Transverse colon (tissue), 4 donors: Measurements from ENCODE around the gene SKAP2. TPM values are rescaled to one million over a fixed set of nuclear protein-coding genes. Genes with fewer than 3 reads are reported as not detected.

Experiments
- DNase-seq: peaks from one replicate; pipeline ENCODE4 v3.0.0-alpha.2; 2019
- H3K27ac ChIP-seq, 4 donors: fragments of 200-600 bp; sonication (generic); 2 replicates each; pipeline ENCODE4 v1.5.1; 2016 to 2018; ENCODE audit warnings: inconsistent platforms in 4 of 4
- H3K27me3 ChIP-seq: fragments of 200-600 bp; sonication (generic); 2 replicates; pipeline ENCODE4 v1.5.1; 2017; ENCODE audit warnings: inconsistent platforms
- H3K36me3 ChIP-seq, 4 donors: fragments of 200-600 bp; sonication (generic); 2 replicates each; pipeline ENCODE4 v1.5.1; 2017 to 2019; ENCODE audit warnings: inconsistent platforms in 4 of 4
- H3K4me1 ChIP-seq, 4 donors: fragments of 200-600 bp; sonication (generic); 2 replicates each; pipeline ENCODE4 v1.5.1; 2017 to 2020; ENCODE audit warnings: inconsistent platforms in 4 of 4
- H3K4me3 ChIP-seq, 4 donors: fragments of 200-600 bp; sonication (generic); 1 replicate in 1 of 4; 2 replicates in 3 of 4; pipeline versions ENCODE4 v1.5.1 to v1.6.1; 2017 to 2019; ENCODE audit warnings: inconsistent platforms in 4 of 4
- H3K9me3 ChIP-seq, 2 donors: fragments of 200-600 bp; sonication (generic); 2 replicates each; pipeline ENCODE4 v1.5.1; 2017 to 2019; ENCODE audit warnings: inconsistent platforms in 2 of 2
- CTCF ChIP-seq, 5 experiments: fragments of 200-600 bp in 3 of 5; fragments of 450-650 bp in 2 of 5; sonication (generic) in 3 of 5; IDR thresholded peaks; 1 replicate in 2 of 5; 2 replicates in 3 of 5; pipeline ENCODE4 v1.5.1; 2016 to 2017; ENCODE audit warnings: antibody characterized with exemption in 5 of 5, inconsistent platforms in 3 of 5, mild to moderate bottlenecking in 2 of 5, moderate library complexity in 1 of 5
- EP300 ChIP-seq: sonication (generic); formaldehyde crosslinking; IDR thresholded peaks from one replicate; pipeline ENCODE4 v1.6.1; 2017; ENCODE audit warnings: antibody characterized with exemption, low read depth
- POLR2A ChIP-seq: fragments of 450-650 bp; IDR thresholded peaks from one replicate; pipeline ENCODE4 v1.6.1; 2016; ENCODE audit warnings: antibody characterized with exemption, mild to moderate bottlenecking, moderate library complexity
- POLR2AphosphoS5 ChIP-seq, 3 donors: sonication (generic); formaldehyde crosslinking; IDR thresholded peaks; one replicate each; pipeline ENCODE4 v1.6.1; 2016; ENCODE audit warnings: antibody characterized with exemption in 3 of 3
- WGBS, 2 donors: methylation state at CpG; one replicate each; pipeline ENCODE4 v1.1.5; 2018; ENCODE audit warnings: low coverage in 1 of 2; 5-methylcytosine and 5-hydroxymethylcytosine counted together
- in situ Hi-C, 4 donors: fragments of 200-750 bp; cut with MboI; loops; one replicate each; pipeline versions ENCODE4 v1.15.0 to v1.15.1; 2017; ENCODE audit warnings: low sequenced_read_pairs in 3 of 4, low pct_ligation_motif_present in 1 of 4, low pct_unique_long_range_greater_than_20kb in 1 of 4
- intact Hi-C: fragments of 100-400 bp; cut with DNase I; formaldehyde crosslinking; loops from one replicate; pipeline ENCODE4 v1.15.1; 2023; ENCODE audit warnings: low total_unique reads
- total RNA-seq, 4 donors: library from RNA; depleted of rRNA; stranded (reverse); fragments of >200 nt; gene quantifications; one replicate each; pipeline ENCODE4 v1.1.0, GENCODE V29; 2016

The SKAP2 gene
- total RNA-seq, 4 donors from 2014 or later: 2.6 to 35.2 (median 23.8) TPM

GRCh38 chr7:26626156-26626555 is 238.2 kb downstream of the SKAP2 start:
- 85 to 91% methylated on average over 4 to 8 of the region's 8 CpGs for WGBS, 2 donors
- H3K9me3 ChIP-seq: no peaks in the 10 kb centered on the region
- TF ChIP-seq CTCF (IDR thresholded peaks at IDR 0.05): no peak
- no peak for TF ChIP-seq EP300
- TF ChIP-seq POLR2A: no peak
- no peak for TF ChIP-seq POLR2AphosphoS5 (IDR thresholded peaks at IDR 0.05)
- no peaks in the 10 kb centered on the region for H3K4me1 ChIP-seq
- H3K36me3 ChIP-seq: no peaks in the 10 kb centered on the region
- no peak overlapping the region for H3K27ac ChIP-seq
- in situ Hi-C loops (no loop called here), intact Hi-C loops (no loop called here)
- DNase-seq: no peak
- H3K4me3 ChIP-seq: no peak overlapping the region
- H3K27me3 ChIP-seq: no peaks in the 10 kb centered on the region

DNA sequence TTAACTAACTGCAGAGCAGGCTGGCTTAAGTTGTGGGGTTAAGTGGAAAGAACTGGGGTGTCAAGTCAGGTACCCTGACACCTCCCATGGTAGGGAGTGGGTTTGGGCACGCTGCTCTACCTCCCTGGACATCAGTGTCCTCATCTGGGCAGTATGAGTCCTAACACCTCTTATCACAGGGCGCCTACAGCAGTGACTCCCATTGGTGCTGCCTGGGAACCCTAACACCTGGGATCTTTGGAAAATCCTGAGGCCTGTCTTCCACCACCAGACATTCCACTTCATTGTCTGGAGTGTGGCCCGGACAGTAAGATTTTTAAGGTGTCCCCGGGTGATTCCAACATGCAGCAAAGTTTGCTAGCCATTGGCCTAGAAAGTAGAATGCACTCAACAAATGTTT is 239.1 kb downstream of the SKAP2 start:
- Histone ChIP-seq H3K36me3 (no peaks in the 10 kb centered on the region), H3K9me3 (no peaks in the 10 kb centered on the region), H3K4me1 (no peaks in the 10 kb centered on the region), H3K27ac (no peak overlapping the region), H3K27me3 (no peaks in the 10 kb centered on the region), H3K4me3 (no peak overlapping the region)
- intact Hi-C loops: no loop called here
- DNase-seq: no peak
- TF ChIP-seq POLR2A: no peak
- no peak for TF ChIP-seq EP300
- TF ChIP-seq POLR2AphosphoS5 (IDR thresholded peaks at IDR 0.05): no peak
- no peak for TF ChIP-seq CTCF (IDR thresholded peaks at IDR 0.05)
- WGBS, 2 donors: 83% methylated on average over 3 of the region's 4 CpGs; no CpG with 5 or more reads in 1 of the 2 donors
- in situ Hi-C loops: no loop called here

DNA sequence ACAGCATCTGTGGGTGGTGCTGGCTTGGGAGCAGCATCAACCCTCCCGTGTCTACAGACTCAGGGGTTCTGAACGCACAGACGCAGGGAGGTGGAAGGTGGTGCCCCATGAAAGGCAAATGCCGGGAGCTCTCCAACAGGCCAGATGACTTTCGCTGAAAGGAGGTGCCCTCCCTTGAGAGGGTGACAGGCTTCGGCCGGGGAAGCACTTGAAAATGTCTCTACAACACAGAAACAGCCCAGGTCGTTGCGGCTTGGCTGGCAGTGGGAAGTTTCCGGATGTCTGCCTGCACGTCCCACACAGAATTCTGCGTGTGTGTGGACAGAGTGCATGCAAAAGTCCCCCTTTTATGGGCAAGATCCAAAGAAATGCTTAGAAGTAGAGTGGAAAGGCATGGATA is 239.6 kb downstream of the SKAP2 start:
- Histone ChIP-seq H3K9me3 (no peaks in the 10 kb centered on the region), H3K27ac (no peak overlapping the region), H3K27me3 (no peaks in the 10 kb centered on the region), H3K4me1 (no peaks in the 10 kb centered on the region), H3K4me3 (no peak overlapping the region), H3K36me3 (no peaks in the 10 kb centered on the region)
- TF ChIP-seq CTCF (IDR thresholded peaks at IDR 0.05) (no peak), POLR2A (no peak), EP300 (no peak), POLR2AphosphoS5 (IDR thresholded peaks at IDR 0.05) (no peak)
- WGBS, 2 donors: 72% methylated on average over 12 of the region's 12 CpGs; no CpG with 5 or more reads in 1 of the 2 donors
- intact Hi-C loops (no loop called here), in situ Hi-C loops (no loop called here)
- DNase-seq: no peak

GRCh38 chr7:26624431-26624830 is 240.0 kb downstream of the SKAP2 start:
- H3K36me3 ChIP-seq: no peaks in the 10 kb centered on the region
- TF ChIP-seq POLR2AphosphoS5 (IDR thresholded peaks at IDR 0.05) (no peak), CTCF (IDR thresholded peaks at IDR 0.05) (no peak), POLR2A (no peak), EP300 (no peak)
- no peaks in the 10 kb centered on the region for H3K27me3 ChIP-seq
- DNase-seq: no peak
- 81 to 93% methylated on average over 2 to 5 of the region's 5 CpGs for WGBS, 2 donors
- in situ Hi-C loops: no loop called here
- H3K27ac ChIP-seq: no peak overlapping the region
- no peaks in the 10 kb centered on the region for H3K4me1 ChIP-seq
- H3K4me3 ChIP-seq: no peak overlapping the region
- no peaks in the 10 kb centered on the region for H3K9me3 ChIP-seq
- intact Hi-C loops: no loop called here
